Stimulated activated CD4-positive, alpha-beta T cell treated with anti-CD3 and anti-CD28 coated beads, Interleukin-2, amount 100 ng/mL, for 48 hours (primary cell): ENCODE data around the gene HPRT1.

Experiments
- DNase-seq, 2 donors: peaks; one replicate each; pipeline ENCODE4 v3.0.0-alpha.2; 2020

Gene HPRT1

GRCh38 chrX:134478374-134478773 is 18.4 kb downstream of the HPRT1 start:
- no peak for DNase-seq

- DNase-seq: no peak
Measured at GRCh38 chrX:134480061-134480460, 20.1 kb downstream of the HPRT1 start.

- DNase-seq: no peak
Measured at GRCh38 chrX:134481339-134481738, 21.4 kb downstream of the HPRT1 start.

- DNase-seq: no peak
Measured at GRCh38 chrX:134482371-134482770, 22.4 kb downstream of the HPRT1 start.

GRCh38 chrX:134484039-134484438 is 24.1 kb downstream of the HPRT1 start:
- no peak for DNase-seq

GRCh38 chrX:134501941-134502340 is 42.0 kb downstream of the HPRT1 start:
- DNase-seq: no peak

- no peak for DNase-seq
Measured at GRCh38 chrX:134502686-134503085, 42.7 kb downstream of the HPRT1 start.

- DNase-seq: no peak
Measured at GRCh38 chrX:134512566-134512965, 52.6 kb downstream of the HPRT1 start.

- no peak for DNase-seq
Measured at GRCh38 chrX:134513091-134513490, 53.1 kb downstream of the HPRT1 start.

- no peak for DNase-seq
Measured at GRCh38 chrX:134520860-134521390, 61.0 kb downstream of the HPRT1 start.

GRCh38 chrX:134524181-134524580 is 64.2 kb downstream of the HPRT1 start:
- DNase-seq: no peak

GRCh38 chrX:134525086-134525792 is 65.3 kb downstream of the HPRT1 start:
- DNase-seq: no peak

GRCh38 chrX:134526399-134526798 is 66.4 kb downstream of the HPRT1 start:
- no peak for DNase-seq

- DNase-seq: no peak
Measured at GRCh38 chrX:134528960-134529359, 69.0 kb downstream of the HPRT1 start.

- no peak for DNase-seq
Measured at GRCh38 chrX:134529481-134529880, 69.5 kb downstream of the HPRT1 start.

- DNase-seq: no peak
Measured at GRCh38 chrX:134530845-134531244, 70.9 kb downstream of the HPRT1 start.

- no peak for DNase-seq
Measured at GRCh38 chrX:134533352-134533751, 73.4 kb downstream of the HPRT1 start.

GRCh38 chrX:134533952-134534351 is 74.0 kb downstream of the HPRT1 start:
- DNase-seq: no peak

- DNase-seq: no peak
Measured at GRCh38 chrX:134537179-134537955, 77.4 kb downstream of the HPRT1 start.

- no peak for DNase-seq
Measured at GRCh38 chrX:134538316-134538715, 78.4 kb downstream of the HPRT1 start.

GRCh38 chrX:134541906-134542305 is 81.9 kb downstream of the HPRT1 start:
- DNase-seq: no peak

GRCh38 chrX:134542485-134542884 is 82.5 kb downstream of the HPRT1 start:
- no peak for DNase-seq

GRCh38 chrX:134543288-134543687 is 83.3 kb downstream of the HPRT1 start:
- no peak for DNase-seq

GRCh38 chrX:134544135-134544512 is 84.2 kb downstream of the HPRT1 start:
- no peak for DNase-seq
